A549 (cell line): Measurements from ENCODE around the gene DIS3L2.

Experiments
- CTCF ChIP-seq: fragments of >200 bp; sonication (Bioruptor Twin); formaldehyde crosslinking; IDR thresholded peaks from 3 replicates; pipeline ENCODE4 v1.5.1; 2016
- E2F6 ChIP-seq: IDR thresholded peaks from 2 replicates; pipeline ENCODE4 v1.6.1; 2012; ENCODE audit warnings: low read depth, borderline replicate concordance
- EHF ChIP-seq: fragments of 250-450 bp; sonication (Bioruptor Pico); IDR thresholded peaks from 2 replicates; pipeline ENCODE4 v1.5.0; 2020; ENCODE audit warnings: mild to moderate bottlenecking
- EP300 ChIP-seq, 2 experiments: fragments of >200 bp; sonication (Bioruptor Twin); formaldehyde crosslinking; IDR thresholded peaks; 2 replicates in 1 of 2; 3 replicates in 1 of 2; pipeline ENCODE4 v1.6.1; 2016 to 2017
- ESRRA ChIP-seq: fragments of 150-350 bp; IDR thresholded peaks from 2 replicates; pipeline ENCODE4 v1.6.1; 2014; ENCODE audit warnings: mild to moderate bottlenecking, low read length, borderline replicate concordance
- GATA3 ChIP-seq: IDR thresholded peaks from 2 replicates; pipeline ENCODE4 v1.6.1; 2012; ENCODE audit warnings: borderline replicate concordance
- HES2 ChIP-seq: fragments of >200 bp; sonication (Bioruptor Twin); formaldehyde crosslinking; IDR thresholded peaks from 2 replicates; pipeline ENCODE4 v1.6.1; 2016
- MAX ChIP-seq: IDR thresholded peaks from 2 replicates; pipeline ENCODE4 v1.6.1; 2012
- NFE2L2 ChIP-seq: fragments of 150-350 bp; conservative IDR thresholded peaks from 2 replicates; pipeline ENCODE4 v1.6.1; 2014; ENCODE audit warnings: low read length
- PHF8 ChIP-seq: fragments of 200-600 bp; sonication (generic); IDR thresholded peaks from 2 replicates; pipeline ENCODE4 v1.6.1; 2016; ENCODE audit warnings: low read depth, mild to moderate bottlenecking, antibody characterized with exemption, moderate library complexity, borderline replicate concordance
- POLR2A ChIP-seq: IDR thresholded peaks from 2 replicates; pipeline ENCODE4 v1.6.1; 2012; ENCODE audit warnings: mild to moderate bottlenecking, low read length
- RAD21 ChIP-seq, 2 experiments: fragments of >200 bp in 1 of 2; sonication (Bioruptor Twin) in 1 of 2; formaldehyde crosslinking in 1 of 2; IDR thresholded peaks in 1 of 2; conservative IDR thresholded peaks in 1 of 2; 2 replicates in 1 of 2; 3 replicates in 1 of 2; pipeline ENCODE4 v1.6.1; 2012 to 2018; ENCODE audit warnings: inconsistent platforms in 1 of 2
- USF2 ChIP-seq: fragments of 450-650 bp; IDR thresholded peaks from 2 replicates; pipeline ENCODE4 v1.6.1; 2014; ENCODE audit warnings: antibody characterized with exemption
- ZNF302 ChIP-seq: fragments of 250-450 bp; sonication (Bioruptor Pico); IDR thresholded peaks from 2 replicates; pipeline ENCODE4 v1.9.0; 2021; ENCODE audit warnings: inconsistent platforms, mild to moderate bottlenecking, moderate library complexity

GRCh38 chr2:231932985-231933915 lies 28.3 kb upstream of the DIS3L2 start:
- TF ChIP-seq EHF (CRISPR knock-in tag) (no peak), EP300 (IDR thresholded peaks at IDR 0.05) (no peak), NFE2L2 (no peak), POLR2A (no peak), MAX (no peak), GATA3 (no peak), CTCF (no peak), E2F6 (no peak), RAD21 (conservative IDR thresholded peaks at IDR 0.05 in 1 of 2, IDR thresholded peaks at IDR 0.05 in 1 of 2) (no peak), ESRRA (no peak), HES2 (no peak), PHF8 (no peak), ZNF302 (CRISPR knock-in tag) (no peak), USF2 (no peak)
